HK-2 (cell line): ENCODE results near the gene ELOVL3.
"Not testable (repeated sequence)": the region's sequence is repeated elsewhere in the genome, so short reads cannot be mapped to it uniquely, and the experiment has no call there.

Experiments used
- DNase-seq: peaks from one replicate; pipeline ENCODE4 v3.0.0-alpha.2; 2018; ENCODE audit not compliant: unreplicated experiment

The ELOVL3 gene

GRCh38 chr10:102227050-102227449 lies 951 bp downstream of the ELOVL3 start:
- no peak for DNase-seq

GRCh38 chr10:102229810-102230263 lies 3.7 kb downstream of the ELOVL3 start:
- DNase-seq = peak; percentile 95

GRCh38 chr10:102230264-102230860 lies 4.3 kb downstream of the ELOVL3 start:
- peak; percentile 88 for DNase-seq

- peak; percentile 84 for DNase-seq
These were observed 4.8 kb downstream of the ELOVL3 start for GRCh38 chr10:102230861-102231356.

- DNase-seq = peak; percentile 90
These were observed 5.5 kb downstream of the ELOVL3 start for GRCh38 chr10:102231357-102232318.

- DNase-seq = no peak
These were observed 7.9 kb downstream of the ELOVL3 start for GRCh38 chr10:102233997-102234396.

GRCh38 chr10:102234888-102235597 lies 8.9 kb downstream of the ELOVL3 start:
- DNase-seq = no peak

- DNase-seq = peak; percentile 53
These were observed 9.5 kb downstream of the ELOVL3 start for GRCh38 chr10:102235598-102235920.

GRCh38 chr10:102236006-102236405 lies 9.9 kb downstream of the ELOVL3 start:
- DNase-seq = no peak

GRCh38 chr10:102237711-102238252 lies 11.7 kb downstream of the ELOVL3 start:
- DNase-seq = no peak

- no peak for DNase-seq
These were observed 14.4 kb downstream of the ELOVL3 start for GRCh38 chr10:102240467-102241031.

GRCh38 chr10:102241032-102241443 lies 14.9 kb downstream of the ELOVL3 start:
- DNase-seq = no peak

GRCh38 chr10:102241444-102242117 lies 15.5 kb downstream of the ELOVL3 start, which contains the start of gene PITX3:
TSS of gene PITX3 (minus strand) at chr10:102241512. CDS start at chr10:102232080, 9,432 bp downstream.
- DNase-seq = peak; percentile 85

GRCh38 chr10:102242118-102242485 lies 16.0 kb downstream of the ELOVL3 start:
- DNase-seq = no peak

- DNase-seq = no peak
These were observed 17.2 kb downstream of the ELOVL3 start for GRCh38 chr10:102243309-102243708.

GRCh38 chr10:102245082-102245931 lies 19.2 kb downstream of the ELOVL3 start, which contains the start of gene GBF1:
TSS of gene GBF1 (plus strand) at chr10:102245532. CDS start at chr10:102258939, 13,407 bp downstream.
- DNase-seq = peak; percentile 97

GRCh38 chr10:102245932-102246251 lies 19.8 kb downstream of the ELOVL3 start:
- no peak for DNase-seq

GRCh38 chr10:102246261-102246660 lies 20.2 kb downstream of the ELOVL3 start:
- no peak for DNase-seq

GRCh38 chr10:102247734-102248133 lies 21.6 kb downstream of the ELOVL3 start:
- DNase-seq = no peak

- DNase-seq = not testable (repeated sequence)
These were observed 26.4 kb downstream of the ELOVL3 start for GRCh38 chr10:102252508-102252907.
